HG03378 (cell line): ENCODE results near the gene DPP9.

ENCODE experiments used
- ATAC-seq: cut with Tn5 transposase; IDR thresholded peaks from one replicate; pipeline ENCODE4 v1.9.1; 2021; ENCODE audit warnings: mild to moderate bottlenecking, moderate library complexity; ENCODE audit not compliant: unreplicated experiment

DPP9 gene

GRCh38 chr19:4636761-4637160 is 86.9 kb downstream of the DPP9 start:
- no peak for ATAC-seq

- no peak for ATAC-seq
Measured at GRCh38 chr19:4636151-4636717, 87.4 kb downstream of the DPP9 start.

- ATAC-seq = no peak
Measured at GRCh38 chr19:4635754-4636116, 87.9 kb downstream of the DPP9 start.

GRCh38 chr19:4633140-4633967 is 90.3 kb downstream of the DPP9 start:
- ATAC-seq = no peak
